Activated CD4-positive, CD25-positive, alpha-beta regulatory T cell treated with anti-CD3 and anti-CD28 coated beads, Interleukin-2, amount 50 U/mL, for 24 hours (primary cell): ENCODE data around the gene GMEB2.
"Not testable (repeated sequence)": the region's sequence is repeated elsewhere in the genome, so short reads cannot be mapped to it uniquely, and the experiment has no call there.

ENCODE experiments used
- ATAC-seq, 2 donors: fragments of 150-1000 bp; cut with Tn5 transposase; one replicate each; pipeline ENCODE4 v1.10.0; 2021; ENCODE audit warnings: mild to moderate bottlenecking in 1 of 2, moderate library complexity in 1 of 2

GMEB2 gene

DNA sequence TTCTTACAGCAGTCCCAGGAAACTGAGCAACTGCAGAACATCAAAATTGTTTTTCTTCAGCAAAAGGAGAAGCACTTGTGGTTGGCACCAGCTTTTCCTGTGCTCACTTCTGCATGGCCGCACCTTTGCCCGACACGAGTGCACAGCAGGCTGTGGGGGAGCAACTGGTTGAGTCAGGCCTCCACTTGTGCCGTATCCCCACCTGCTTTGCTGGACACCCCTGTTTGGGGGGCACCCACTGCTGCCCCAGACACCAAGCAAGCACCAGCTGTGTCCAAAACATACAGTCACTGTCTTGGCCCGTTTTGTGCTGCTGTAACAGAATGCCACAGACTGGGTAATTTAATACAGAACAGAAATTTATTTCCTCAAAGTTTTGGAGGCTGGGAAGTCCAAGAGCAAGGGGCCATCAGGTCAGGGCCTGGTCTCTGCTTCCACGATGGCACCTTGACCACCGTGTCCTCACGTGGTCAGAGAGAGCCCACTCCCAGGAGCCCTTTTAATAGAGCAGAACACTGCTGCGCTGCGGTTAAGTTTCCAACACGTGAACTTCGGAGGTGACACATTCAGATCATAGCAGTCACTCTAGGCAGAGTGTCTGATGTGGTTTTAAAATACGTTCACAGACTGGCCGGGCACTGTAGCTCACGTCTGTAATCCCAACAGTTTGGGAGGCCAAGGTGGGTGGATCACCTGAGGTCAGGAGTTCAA, 8.7 kb upstream of the GMEB2 start:
- ATAC-seq = peak; percentile 92 to 94

DNA sequence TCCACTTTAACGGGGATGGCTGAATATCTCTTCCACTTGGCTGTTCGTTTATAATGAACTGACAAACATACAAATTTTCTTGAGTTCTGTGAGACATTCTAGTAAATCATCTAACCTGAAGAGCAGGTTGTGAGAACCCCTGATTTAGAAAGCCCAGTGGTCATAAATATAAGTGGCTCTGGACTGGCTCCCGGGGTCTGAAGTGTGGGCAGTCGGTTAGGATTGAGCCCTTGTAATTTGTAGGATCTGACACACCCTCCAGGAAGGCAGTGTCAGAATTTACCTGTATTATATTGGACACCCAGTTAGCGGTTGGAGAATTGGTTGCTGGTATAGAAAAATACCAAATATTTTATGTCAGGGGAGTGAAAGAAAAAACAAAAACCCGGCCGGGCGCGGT, 6.8 kb upstream of the GMEB2 start:
- no peak for ATAC-seq

DNA sequence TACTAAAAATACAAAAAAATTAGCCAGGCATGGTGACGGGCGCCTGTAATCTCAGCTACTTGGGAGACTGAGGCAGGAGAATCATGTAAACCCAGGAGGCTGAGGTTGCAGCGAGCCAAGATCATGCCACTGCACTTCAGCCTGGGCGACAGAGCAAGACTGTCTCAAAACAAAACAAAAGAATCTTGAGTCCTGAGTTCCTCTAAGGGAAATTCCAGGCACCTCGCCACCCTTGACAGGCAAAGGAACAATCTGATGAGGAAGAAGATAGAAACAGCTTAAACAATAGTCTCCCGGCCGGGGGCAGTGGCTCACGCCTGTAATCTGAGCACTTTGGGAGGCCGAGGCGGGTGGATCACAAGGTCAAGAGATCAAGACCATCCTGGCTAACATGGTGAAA, 4.5 kb upstream of the GMEB2 start:
- ATAC-seq = not testable (repeated sequence)

DNA sequence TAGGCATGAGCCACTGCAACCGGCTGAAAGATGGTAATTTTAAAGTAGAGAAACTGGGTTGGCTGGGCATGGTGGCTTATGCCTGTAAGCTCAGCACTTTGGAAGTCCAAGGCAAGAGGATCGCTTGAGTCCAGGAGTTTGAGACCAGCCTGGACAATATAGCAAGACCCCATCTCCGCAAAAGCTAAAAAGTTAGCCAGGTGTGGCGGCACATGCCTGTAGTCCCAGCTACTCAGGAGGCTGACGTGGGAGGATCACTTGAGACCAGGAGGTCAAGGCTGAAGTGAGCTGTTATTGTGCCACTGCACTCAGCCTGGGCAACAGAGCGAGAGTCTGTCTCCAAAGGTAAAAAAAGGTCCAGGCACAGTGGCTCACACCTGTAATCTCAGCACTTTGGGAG, 4.1 kb upstream of the GMEB2 start:
- ATAC-seq = not testable (repeated sequence)

DNA sequence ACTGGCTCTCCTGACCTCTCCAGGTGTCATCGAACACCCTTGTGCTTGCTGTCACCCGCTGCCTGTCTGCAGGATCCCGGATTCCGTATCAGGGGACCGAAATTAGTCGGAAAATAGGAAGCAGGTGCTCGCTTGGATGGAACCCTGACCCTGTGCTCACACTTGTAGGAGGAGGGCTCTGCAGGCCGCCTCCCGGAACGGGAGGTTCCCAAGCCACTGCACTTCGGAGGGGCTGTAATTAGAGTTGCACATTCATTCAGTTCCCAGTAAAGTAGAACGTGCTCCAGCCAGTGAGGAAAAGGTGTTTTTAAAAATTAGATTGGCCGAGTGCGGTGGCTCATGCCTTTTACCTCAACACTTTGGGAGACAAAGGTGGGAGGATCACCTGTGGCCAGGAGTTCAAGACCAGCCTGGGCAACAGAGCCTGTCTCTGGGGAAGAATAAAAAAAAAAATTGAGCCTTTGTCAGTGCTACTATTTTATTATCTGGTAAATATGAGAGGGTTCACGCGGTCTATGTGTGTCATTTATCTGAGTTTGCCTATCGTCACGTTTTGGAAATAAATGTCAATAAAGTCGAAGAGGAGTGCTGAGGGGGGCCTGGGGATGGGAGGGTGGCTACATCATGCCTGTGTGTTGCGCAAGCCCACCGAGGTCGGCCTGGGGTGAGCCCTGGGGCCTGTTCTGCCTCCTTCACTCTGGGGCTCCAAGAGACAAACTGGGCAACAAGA, 1.5 kb upstream of the GMEB2 start:
- ATAC-seq = peak; percentile 55 to 58

GRCh38 chr20:63627751-63628245, 897 bp upstream of the GMEB2 start:
- ATAC-seq = peak; percentile 2 to 3

GRCh38 chr20:63627129-63627750, 339 bp upstream of the GMEB2 start:
- peak; percentile 73 to 75 for ATAC-seq

- peak in 1 of 2 donors; percentile 11 for ATAC-seq
Measured at GRCh38 chr20:63625771-63626423, 1.0 kb downstream of the GMEB2 start.

GRCh38 chr20:63624486-63624885, 2.4 kb downstream of the GMEB2 start:
- no peak for ATAC-seq

DNA sequence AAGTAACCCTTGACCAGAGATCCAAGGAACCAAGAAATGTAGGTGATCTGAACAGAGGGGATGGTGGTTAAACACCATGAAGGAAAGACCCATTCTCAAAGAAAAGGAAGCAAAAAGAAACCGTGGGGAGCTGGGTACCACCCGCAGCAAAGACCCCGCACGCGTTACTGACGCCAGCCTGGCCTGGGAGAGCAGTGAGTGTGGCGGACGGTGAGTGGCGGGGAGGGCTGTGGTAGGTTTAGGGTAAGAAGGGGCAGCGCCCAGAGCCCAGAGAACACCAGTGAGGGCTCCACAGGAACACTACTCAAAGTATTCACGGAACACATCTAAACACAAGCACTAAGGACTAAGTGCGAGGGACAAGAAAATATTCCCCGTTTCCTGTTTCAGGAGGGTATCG, 4.2 kb downstream of the GMEB2 start:
- ATAC-seq = no peak

- ATAC-seq = no peak
Measured at GRCh38 chr20:63622096-63622495, 4.8 kb downstream of the GMEB2 start.

- ATAC-seq = no peak
Measured at GRCh38 chr20:63620991-63621390, 5.9 kb downstream of the GMEB2 start.

- no peak for ATAC-seq
Measured at GRCh38 chr20:63619505-63619904, 7.4 kb downstream of the GMEB2 start.

GRCh38 chr20:63619086-63619485, 7.8 kb downstream of the GMEB2 start:
- no peak for ATAC-seq

DNA sequence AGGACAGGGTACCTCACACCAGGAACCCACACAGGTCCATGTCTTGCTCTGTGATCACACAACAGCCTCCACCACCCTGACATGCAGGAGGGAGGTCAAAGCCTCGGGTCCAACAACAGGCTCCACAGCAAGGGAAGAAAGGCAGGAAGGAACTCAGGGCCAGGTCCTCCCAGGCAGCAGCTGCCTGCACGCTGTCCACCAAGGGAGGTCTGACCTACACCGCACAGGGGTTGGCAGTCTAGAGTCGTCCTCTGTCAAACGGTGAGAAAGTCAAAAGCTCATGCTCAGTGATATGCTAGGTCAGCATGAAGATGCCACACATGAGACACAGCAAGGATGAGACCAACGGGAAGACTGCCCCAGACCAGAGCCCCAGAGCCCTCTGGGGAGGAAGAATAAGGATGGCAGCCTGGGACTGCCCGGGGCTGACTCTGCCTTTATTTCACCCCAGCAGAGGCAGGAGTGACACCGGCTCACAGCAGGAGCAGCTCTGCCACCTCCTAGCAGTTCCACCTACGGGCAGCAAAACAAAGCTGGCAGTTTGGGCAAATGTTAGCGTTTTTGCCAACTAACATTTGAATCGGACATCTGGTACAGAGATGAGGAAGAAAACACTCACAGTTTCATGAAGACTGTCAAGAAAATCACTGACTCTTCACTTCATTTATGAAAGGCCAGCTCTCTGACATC, 8.5 kb downstream of the GMEB2 start:
- no peak for ATAC-seq

DNA sequence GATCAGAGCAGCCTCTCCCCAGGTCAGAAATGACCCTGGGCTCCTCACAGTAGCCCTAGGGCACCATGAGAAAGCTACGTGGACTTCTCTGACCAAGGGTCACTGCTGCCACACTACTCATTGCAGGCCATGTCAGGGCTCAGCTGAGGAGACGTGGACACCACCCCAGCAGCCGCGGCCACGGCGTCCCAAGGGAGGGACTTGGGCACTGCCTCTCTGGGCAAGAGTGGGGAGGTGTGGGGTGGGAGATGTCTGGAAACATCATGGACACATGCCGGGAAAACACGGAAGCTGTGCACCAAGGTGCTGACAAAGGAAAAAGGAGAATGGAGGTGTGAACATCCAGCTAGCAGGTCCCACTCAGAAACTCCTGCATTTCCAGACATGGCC, 9.0 kb downstream of the GMEB2 start:
- ATAC-seq = no peak

GRCh38 chr20:63617092-63617875, 9.6 kb downstream of the GMEB2 start:
- ATAC-seq = no peak

GRCh38 chr20:63613863-63614594, 12.9 kb downstream of the GMEB2 start:
- ATAC-seq = not testable (repeated sequence)

GRCh38 chr20:63612276-63612931, 14.5 kb downstream of the GMEB2 start:
- no peak for ATAC-seq

GRCh38 chr20:63611646-63612045, 15.3 kb downstream of the GMEB2 start:
- ATAC-seq = no peak
